T47D (cell line): Measurements from ENCODE around the gene CEP128.

Experiments
- DNase-seq, 2 experiments: peaks; one replicate each; pipeline versions ENCODE4 v3.0.0 to v3.0.0-alpha.2; 2011 to 2012; ENCODE audit warnings: low read depth in 1 of 2, low spot score in 1 of 2
- JUND ChIP-seq: IDR thresholded peaks from 2 replicates; pipeline ENCODE4 v1.6.1; 2012; ENCODE audit warnings: low read depth
- in situ Hi-C: cut with HindIII; loops from 2 replicates; pipeline ENCODE4 v1.10.0; 2016; ENCODE audit warnings: low sequenced_read_pairs, low pct_unique_long_range_greater_than_20kb

Gene CEP128

DNA sequence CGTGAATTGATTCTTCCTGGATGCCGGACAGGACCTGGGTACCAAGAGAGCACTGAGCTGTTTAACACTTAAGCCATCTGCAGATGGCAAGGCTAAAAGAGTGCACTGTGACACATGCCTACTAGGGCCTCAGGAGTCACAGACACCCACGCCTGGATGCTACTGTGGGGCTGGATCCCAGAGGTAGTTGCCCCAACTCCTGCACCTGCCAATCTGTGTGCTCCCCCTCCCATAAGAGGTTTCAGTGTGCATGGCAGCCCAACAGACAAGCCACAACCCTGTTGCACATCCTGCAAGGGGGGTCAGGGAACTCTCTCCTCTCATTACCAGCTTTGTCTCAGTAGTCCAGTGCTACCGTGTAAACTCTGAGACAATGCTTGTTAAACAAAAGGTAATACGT, 169.0 kb downstream of the CEP128 start:
- no peak for TF ChIP-seq JUND
- in situ Hi-C loops = no loop called here
- DNase-seq = no peak

DNA sequence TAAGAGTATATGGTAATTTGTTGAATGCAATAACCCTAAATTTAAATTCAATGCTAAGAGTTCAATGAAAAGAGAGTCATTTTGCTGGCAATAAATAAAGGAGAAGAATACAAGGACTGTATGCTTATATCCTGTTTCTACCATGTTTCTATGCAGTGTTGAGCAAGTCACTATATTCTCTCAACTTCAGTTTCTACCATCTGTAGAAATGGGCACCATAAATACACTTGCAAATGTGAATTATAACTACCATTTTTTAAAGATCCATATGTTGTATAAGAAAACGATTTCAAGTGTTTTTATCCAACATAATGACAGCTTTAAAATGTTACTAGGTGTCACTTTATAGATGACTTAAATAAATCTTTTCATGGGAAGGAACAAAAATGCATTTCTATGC, 170.3 kb downstream of the CEP128 start:
- no peak for TF ChIP-seq JUND
- in situ Hi-C loops = no loop called here
- no peak for DNase-seq

DNA sequence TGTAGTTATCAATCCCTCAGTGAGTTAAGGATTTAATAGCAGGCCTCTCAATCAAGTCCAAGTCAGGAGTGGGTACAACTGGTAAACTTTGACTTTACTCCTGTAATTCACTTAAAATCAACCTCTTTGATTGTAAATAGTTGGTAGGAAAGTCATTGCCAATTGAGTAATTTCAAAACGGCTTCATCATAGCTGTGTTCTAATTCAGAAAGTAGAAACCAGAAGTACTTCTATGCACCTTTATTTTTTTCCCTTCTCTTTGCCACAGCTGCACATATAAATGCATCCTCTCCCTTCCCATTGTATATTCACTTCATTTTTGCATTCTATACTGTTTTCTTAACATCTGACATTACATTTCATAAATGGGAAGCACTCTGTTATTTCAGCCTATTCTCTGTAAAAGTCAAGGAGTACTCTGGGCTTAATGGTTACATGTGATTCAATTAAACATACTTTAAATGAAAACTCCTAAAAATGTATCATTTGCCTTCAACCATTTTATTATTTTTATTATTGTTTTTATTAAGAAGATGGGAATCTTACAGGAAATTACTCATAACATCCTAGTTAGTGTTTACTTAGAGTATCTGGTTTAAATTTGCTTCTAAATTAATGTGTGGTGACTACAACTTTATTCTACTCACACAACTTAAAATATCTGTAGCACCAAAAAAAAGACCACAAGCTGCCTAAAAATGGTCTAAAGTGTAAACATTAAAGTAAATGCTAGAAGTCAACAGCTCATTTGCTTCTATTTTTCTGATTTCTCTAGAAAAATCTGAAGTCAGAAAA, 171.2 kb downstream of the CEP128 start:
- no peak for DNase-seq
- in situ Hi-C loops = no loop called here
- no peak for TF ChIP-seq JUND

DNA sequence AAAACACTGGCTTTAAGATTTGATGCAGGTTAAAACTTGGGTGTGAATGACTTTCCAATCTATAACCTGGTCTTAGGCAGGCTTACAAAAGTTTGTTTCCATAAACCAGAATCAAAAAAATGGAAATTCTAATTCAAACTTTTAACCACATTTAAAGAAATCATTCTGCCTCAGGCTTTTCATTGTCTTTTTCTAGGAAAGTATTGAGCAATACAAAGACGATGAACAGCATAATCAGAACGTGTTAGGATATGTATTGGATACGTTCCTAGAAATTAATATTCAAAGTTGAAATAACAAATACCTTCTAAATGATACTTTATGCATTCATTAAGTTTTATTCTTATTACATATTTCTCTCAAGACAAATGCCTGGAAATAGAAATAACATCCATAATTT, 172.9 kb downstream of the CEP128 start:
- in situ Hi-C loops = no loop called here

DNA sequence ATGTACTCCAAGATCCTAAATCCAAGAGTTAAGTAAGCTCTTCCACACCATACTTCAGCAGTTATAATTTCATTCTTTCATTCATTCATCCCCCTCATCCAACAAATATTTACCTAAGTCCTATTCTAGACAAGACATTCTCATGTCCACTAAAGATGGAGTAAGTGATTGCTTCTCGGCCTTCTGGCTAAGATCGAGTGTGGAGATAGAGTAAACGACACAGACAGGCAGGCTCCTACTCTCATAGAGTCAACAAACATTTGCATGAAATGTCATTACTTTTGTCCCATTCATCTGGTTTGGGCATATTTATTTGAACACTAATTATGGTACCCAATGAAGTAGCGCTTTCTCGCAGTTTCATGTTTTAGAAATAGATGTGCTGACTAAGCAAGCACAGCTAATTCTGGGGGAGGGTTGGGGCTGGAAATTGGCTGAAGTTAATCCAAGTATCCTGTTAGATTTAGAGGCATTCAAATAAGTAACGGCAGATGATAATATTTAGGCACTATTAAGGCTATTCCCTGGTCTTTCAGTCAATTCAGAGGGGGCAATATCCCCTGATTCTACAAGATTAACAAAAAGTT, 176.5 kb downstream of the CEP128 start:
- in situ Hi-C loops = no loop called here
- peak; percentile 49; the same call in 1 of the 2 replicates for TF ChIP-seq JUND
- peak; percentile 26 to 64 for DNase-seq

More for the DNA sequence above, 172.9 kb downstream of the CEP128 start:
- no peak for DNase-seq
- no peak for TF ChIP-seq JUND

DNA sequence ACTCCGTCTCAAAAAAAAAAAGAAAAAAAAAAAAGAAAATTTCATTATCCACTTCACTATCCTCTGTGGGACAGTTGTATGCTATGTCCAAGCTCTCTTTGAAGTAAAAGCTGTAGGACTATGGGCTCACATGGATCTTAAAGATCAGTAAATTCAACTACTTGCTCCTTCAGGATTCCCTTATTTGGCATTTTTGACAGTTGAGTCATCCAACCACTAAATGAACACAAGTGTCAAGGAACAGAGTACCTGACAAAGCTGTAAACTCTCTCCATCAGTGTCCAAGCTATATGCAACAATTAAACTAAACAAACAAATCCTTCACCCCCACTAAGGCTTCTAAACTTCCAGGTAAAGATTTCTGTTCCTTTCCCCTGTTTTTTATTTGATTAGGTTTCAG, 177.0 kb downstream of the CEP128 start:
- DNase-seq = no peak
- in situ Hi-C loops = no loop called here
- TF ChIP-seq JUND = no peak

DNA sequence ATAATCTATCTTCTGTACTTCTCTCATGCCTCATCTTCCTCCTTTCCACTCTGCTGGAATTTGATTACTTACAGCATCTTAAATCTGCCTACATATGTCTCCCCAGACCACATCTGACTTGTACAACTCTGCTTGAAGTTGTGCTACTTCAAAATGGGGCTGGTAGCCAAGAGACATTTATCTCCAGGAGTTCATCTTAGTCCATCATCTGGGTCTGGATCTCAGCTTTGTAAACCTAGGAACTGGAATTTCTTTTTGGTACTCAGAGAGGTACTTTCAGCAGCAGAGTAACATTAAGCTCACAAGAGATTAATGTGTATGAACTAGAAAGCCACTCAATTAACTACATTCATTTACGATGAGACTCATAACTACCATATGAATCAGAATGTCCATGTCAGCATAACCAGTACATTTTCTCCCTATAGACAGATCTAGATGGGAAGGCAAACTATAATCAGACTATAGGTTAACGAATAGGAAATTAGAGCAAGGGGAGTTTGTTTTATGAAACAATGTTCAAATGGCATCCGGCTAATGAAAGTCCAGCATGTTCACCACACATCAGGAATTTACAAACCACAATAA, 178.8 kb downstream of the CEP128 start:
- DNase-seq = no peak
- TF ChIP-seq JUND = no peak
- in situ Hi-C loops = no loop called here

DNA sequence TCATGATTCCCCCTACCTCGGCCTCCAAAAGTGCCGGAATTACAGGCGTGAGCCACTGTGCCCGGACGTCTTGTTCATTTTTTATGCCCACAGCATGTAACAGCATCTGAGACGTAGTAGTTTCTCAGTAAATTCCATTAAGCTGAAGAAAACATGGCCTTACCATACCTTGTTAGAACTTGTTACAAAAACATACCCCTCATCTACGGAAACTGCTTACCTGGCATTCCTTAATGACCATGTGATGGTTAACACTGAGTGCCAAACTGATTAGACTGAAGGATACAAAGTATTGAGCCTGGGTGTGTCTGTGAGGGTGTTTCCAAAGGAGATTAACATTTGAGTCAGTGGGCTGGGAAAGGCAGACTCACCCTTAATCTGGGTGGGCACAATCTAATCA, 186.8 kb downstream of the CEP128 start:
- in situ Hi-C loops = no loop called here
- no peak for DNase-seq
- TF ChIP-seq JUND = no peak

DNA sequence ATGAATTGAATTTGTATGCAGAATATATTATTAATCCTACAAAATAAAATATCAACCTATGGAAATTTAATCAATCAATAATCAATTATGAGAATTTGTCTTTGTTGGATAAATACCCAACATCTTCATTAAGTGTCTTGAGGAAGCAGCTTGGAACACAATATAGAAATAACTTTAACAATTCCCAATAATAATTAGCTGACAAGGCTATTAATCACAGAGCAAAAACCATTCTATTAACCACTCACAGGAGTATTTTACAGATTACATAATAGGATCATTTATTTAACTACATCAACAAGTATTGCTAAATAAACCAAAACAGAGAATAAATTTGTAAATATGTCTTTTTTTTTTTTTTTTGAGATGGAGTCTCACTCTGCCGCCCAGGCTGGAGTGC, 190.3 kb downstream of the CEP128 start:
- DNase-seq = no peak
- in situ Hi-C loops = no loop called here
- TF ChIP-seq JUND = no peak

DNA sequence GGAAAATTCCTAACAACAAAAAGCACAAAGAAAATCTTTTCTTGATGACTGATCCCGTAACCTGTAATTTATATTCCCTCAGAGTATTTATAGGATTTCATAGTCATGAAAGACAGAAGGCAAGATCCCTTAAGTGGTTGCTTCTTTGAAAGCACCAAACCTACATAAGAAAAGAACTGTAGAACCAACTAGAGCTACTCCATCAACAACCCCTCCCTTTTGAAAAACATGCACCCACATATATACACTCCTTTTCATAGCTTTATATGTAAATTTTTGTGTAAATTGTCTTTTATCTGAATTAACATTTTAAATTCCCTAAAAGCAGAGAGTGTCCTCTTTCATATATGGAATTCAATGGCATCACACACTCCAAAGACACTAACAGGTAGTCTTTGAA, 215.3 kb downstream of the CEP128 start:
- in situ Hi-C loops = no loop called here
- DNase-seq = no peak
- no peak for TF ChIP-seq JUND

DNA sequence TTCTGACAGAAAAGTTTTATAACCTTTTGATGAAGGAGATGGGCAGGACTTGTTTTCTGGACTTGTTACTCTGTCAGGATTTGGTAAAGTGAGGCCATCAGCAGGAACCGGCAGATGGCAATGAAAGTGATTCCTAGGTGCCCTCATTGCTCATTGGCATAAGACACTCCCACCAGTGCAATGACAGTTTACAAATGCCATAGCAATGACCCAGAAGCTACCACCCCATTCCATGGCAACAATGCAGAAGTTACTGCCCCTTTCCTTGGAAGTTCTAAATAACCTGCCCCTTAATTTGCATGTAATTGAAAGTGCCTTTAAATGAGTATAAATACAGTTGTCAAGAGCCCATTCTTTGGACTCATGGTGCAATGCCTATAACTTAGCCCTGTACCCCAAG, 222.6 kb downstream of the CEP128 start:
- no peak for DNase-seq
- in situ Hi-C loops = no loop called here
- no peak for TF ChIP-seq JUND

DNA sequence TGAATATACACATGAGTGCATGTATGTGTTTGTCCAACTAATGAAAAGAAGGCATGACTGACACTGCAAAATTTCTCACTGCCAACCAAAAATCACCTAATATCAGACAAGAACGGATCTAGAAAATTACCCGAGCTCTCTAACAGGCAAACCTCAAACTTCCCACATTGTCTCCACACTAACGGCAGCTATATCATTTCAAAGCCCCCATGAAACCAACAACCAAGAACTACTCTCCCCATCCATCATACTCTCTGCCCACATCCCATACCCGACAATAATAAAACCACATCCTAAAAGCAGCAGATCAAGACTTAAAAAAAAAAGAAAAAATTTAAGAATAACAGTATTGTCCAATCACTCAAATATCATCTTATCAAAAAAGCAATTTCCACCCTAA, 227.1 kb downstream of the CEP128 start:
- in situ Hi-C loops = no loop called here

DNA sequence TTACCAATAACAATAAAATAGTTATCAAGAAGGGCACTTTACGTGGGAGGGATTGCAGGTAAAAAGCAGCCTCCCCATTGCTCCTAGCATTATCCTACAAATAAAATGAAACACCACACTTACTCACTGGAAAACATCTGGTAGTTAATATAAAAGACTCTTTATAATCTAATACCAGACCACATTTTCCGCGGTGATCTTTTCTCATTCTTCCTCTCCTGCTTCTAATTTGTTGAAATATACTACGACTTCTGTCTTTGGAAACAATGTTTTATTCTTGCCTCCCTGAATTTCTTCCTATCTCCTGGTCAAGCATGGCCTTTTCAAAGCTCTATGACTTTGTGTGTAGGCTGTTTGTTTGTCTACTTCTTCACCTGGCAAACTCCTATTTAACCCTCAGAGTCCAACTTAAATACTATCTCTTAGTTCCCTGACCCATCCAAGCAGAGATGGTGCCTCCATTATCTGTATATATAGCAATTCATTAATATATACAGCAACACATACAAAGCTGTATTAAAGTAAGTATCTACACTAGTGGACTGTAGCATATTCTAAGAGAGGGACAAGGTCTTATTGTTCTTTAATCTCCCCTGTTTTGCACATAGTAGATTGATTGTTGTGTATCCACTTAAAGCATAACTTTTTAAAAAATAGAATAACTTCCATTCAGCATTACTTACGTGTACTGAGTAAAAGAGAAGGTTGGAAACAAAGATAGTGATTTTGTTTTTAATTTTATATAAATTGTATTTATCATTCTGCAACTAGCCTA, 228.3 kb downstream of the CEP128 start:
- in situ Hi-C loops = no loop called here
- DNase-seq = no peak
- no peak for TF ChIP-seq JUND

More for the DNA sequence above, 227.1 kb downstream of the CEP128 start:
- no peak for DNase-seq
- TF ChIP-seq JUND = no peak
